NOMO-1 (cell line): ENCODE measurements around the gene FAM53B.
"Not testable (repeated sequence)": the region's sequence is repeated elsewhere in the genome, so short reads cannot be mapped to it uniquely, and the experiment has no call there.

ENCODE experiments used
- DNase-seq, 2 experiments: peaks; one replicate each; lab custom pipeline; 2025; ENCODE audit not compliant: unreplicated experiment in 2 of 2; lab: John Stamatoyannopoulos, UW

FAM53B gene

GRCh38 chr10:124619195-124619594 is 125.0 kb downstream of the FAM53B start:
- DNase-seq: no peak

- no peak for DNase-seq
Observed at GRCh38 chr10:124618470-124619073, 125.6 kb downstream of the FAM53B start.

GRCh38 chr10:124616836-124617130 is 127.4 kb downstream of the FAM53B start:
- no peak for DNase-seq

DNA sequence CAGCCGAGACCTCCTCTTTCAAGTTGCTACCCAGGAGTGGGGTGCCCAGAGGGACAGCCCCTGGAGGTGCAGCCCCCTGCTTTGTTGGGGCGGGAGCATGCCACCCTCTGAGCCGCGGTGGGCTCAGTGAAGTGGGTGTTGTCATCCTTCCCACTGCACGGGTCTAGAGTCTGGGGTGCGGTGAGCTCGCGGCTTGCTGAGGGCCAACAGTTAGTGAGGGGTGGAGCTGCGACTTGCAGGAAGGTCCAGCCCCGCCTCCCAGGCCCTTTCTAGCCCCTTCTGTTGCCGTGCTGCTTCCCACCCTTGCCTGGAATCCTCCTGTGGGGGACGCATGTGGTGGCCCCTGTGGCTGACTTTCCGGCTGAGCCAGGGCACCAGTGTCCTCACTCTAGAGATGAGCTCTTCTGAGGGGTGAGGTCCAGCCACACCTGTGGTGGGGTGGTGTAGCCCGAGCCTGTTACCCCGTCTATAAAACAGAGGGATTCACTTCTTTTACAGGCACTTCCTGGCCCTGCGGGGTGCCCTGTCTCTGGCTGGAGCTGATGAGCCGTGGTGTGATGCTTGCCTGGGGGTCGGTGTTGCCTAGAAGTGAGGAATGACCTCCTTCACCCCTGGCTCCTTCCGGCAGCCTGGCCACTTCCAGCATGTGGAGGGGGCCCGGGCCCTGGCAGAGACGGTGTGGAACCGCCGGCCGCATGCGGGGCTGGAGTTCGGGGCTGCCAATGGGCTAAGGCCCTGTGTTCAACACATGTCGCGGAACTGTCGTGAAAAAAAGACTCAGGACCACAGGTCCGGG is 127.9 kb downstream of the FAM53B start:
- no peak for DNase-seq

GRCh38 chr10:124615259-124615658 is 128.9 kb downstream of the FAM53B start:
- DNase-seq: no peak

DNA sequence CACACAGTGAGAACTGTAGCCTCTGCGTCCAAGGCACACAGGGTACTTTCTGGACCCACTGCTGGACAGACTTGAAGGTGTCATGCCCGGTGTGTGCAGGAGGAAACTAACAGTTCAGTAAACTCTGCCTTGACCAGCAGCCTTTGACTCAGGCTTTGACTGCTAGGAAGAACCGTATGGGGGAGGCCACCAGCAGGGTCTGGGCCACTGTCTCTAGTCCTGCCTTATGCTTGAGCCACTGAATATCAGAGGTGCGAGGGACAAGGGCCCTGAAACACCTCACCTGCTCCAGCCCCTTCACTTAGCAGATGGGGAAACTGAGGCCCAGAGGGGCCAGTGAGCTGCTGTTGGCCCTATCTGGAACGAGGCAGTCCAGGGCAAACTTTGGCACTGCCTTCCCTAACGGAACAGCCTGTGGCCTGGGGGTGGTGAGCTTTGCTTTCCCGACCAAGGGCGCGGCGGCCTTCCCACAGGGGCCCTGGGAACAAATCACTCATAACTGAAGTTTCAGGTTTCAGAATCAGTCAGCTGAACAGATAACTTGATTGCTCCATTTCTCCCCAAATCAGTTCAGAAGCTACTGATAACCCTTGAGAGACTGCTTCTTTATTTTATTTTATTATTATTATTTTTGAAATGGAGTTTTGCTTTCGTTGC is 130.0 kb downstream of the FAM53B start:
- no peak for DNase-seq

DNA sequence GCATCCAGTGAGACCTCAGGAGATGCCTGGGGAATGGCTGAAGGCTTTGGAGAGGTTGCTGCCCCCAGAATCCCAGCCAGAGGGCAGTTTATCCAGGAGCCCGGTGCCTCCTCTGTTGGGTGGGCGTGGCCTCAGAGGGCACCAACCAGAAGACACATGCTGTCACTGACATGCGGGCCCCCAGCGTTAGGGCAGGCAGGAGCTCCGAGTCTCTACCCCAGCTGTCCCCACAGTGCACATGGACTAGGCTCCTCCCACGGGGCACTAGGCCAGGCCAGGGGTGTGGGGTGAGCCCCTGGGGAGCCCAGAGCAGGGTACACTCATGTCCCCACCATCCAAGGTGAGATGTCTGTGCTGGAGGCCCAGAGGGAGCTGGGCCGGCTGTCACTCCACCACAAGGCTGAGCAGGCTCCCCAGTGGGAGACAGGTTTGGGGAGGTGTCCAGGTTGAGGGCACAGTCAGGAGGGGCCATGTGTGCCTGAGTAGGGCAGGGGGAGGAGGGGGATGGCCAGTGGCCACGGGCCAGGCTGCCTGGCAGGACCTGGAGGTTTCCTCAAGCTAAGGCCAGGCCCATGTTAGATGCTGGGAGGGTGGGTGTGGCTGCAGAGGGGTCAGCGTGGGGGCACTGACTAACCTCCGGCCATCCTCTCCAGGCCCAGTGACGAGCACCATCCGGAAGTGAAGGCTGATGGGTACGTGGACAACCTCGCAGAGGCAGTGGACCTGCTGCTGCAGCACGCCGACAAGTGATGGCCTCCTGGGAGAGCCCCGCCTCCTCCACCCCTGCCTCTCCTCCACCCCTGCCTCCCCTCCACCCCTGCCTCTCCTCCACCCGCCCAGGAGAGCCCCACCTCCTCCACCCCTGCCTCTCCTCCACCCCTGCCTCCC is 131.3 kb downstream of the FAM53B start:
- no peak for DNase-seq

GRCh38 chr10:124611738-124612137 is 132.4 kb downstream of the FAM53B start:
- DNase-seq: peak; percentile 21 to 38

DNA sequence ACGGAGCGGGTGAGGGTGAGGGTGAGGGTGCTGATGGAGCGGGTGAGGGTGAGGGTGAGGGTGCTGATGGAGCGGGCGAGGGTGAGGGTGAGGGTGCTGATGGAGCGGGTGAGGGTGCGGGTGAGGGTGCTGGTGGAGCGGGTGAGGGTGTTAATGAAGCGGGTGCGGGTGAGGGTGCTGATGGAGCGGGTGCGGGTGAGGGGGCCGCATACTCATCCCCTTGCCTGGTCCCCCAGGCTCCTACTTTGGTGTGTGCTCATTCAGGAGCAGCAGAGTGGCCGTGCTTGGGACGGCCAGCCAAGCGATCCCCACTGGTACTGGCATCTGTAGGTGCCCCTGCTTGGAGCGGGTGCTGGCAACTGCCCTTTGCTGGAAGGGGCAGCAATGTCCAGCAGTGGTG is 133.3 kb downstream of the FAM53B start:
- not testable (repeated sequence) for DNase-seq

- DNase-seq: not testable (repeated sequence)
Observed at GRCh38 chr10:124610186-124610585, 134.0 kb downstream of the FAM53B start.

- no peak for DNase-seq
Observed at GRCh38 chr10:124609698-124610097, 134.5 kb downstream of the FAM53B start.

GRCh38 chr10:124608093-124608721 is 136.0 kb downstream of the FAM53B start:
- no peak for DNase-seq

DNA sequence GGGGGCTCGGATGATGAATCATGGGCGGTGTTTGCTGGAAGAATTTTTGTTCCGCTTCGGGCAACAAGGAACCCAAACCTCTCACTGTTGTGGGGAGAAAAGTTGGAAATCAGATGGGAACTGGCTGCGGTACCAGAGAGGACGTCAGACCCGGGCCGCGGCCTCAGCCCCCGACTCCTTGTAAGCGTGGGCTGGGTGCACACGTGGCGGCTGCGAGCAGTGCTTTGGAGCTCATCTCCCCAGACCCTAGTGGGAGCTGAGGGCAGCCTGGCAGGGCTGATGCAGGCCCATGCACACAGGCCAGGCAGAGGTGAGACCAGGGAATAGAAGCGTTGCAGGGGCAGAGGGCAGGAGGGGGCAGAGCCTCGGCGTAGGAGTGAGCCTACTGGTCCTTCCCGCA is 136.5 kb downstream of the FAM53B start:
- no peak for DNase-seq

GRCh38 chr10:124606822-124607221 is 137.4 kb downstream of the FAM53B start:
- DNase-seq: no peak

GRCh38 chr10:124605856-124606812 is 138.0 kb downstream of the FAM53B start:
- DNase-seq: no peak

DNA sequence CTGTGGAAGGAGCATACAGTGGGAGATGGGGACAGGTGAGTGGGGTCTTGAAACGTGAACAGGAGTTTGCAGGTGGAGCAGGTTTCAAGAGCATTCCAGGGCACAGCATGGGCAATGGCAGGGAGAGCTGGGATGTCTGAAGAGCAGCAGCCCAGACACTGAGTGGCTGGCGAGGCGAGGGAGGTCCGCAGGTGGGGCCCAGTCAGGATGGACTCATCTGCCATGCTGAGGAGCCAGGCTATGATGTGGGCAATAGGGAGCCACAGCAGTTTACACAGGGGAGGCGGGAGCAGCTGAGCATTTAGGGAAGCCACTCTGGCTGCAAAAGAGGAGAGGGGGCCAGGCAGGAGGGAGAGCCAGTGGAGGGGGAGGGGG is 138.7 kb downstream of the FAM53B start:
- no peak for DNase-seq

DNA sequence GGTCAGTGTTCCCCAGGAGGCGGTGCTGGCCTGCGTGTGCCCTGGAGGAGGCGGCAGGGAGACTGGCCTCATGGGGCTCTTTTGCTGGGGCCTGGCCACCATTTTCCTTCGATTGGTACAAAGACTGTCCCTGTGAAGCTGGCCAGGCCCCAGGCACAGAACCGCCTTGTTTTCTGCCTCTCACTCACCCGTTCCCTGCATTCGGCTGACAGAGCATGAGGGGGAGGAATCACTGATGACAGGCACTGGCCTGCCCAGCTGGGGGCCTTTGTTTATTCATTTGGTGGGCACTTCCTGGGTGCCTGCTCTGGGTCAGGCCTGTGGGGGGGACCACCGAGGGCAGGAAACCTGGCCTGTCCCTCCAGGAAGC is 139.2 kb downstream of the FAM53B start:
- DNase-seq: no peak

- no peak for DNase-seq
Observed at GRCh38 chr10:124604214-124605000, 139.8 kb downstream of the FAM53B start.
